ENCODE data around the gene ANO2. TPM values are rescaled to one million over a fixed set of nuclear protein-coding genes. Genes with fewer than 3 reads are reported as not detected.
A peak's percentile ranks its signal among the peaks of the same experiment; 100 is the strongest.

Gene ANO2
- total RNA-seq, 1 experiment from 2014 or later, result 2.3 TPM

DNA sequence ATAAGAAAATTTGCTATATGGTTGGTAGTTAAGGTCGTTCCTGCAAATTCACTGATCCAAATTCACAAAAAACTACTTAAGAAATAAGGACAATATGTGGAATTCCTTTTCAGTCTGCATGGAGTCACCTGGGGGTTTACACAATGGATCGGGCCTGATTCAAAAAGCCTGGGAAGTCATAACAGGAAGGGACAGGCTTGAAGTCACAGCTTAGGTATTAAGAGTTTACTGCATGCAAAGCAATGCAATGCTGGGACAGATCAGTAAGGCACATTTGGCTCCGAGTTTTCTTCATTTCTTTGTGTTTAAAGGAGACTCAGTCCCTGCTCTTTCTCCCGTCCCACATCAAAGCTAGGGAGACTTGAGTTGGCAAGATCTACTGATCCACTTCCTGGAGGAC is 359.9 kb downstream of the ANO2 start:
- no peaks in the 10 kb centered on the region for H3K27me3 ChIP-seq
- H3K27ac ChIP-seq, result no peak overlapping the region
- H3K9me3 ChIP-seq (replicated peaks), result no peaks in the 10 kb centered on the region
- H3K36me3 ChIP-seq, result no peaks in the 10 kb centered on the region
- no peak for DNase-seq
- H3K4me1 ChIP-seq, result peaks cover 41% of the 10 kb centered on the region
- H3K4me3 ChIP-seq, result no peak overlapping the region

DNA sequence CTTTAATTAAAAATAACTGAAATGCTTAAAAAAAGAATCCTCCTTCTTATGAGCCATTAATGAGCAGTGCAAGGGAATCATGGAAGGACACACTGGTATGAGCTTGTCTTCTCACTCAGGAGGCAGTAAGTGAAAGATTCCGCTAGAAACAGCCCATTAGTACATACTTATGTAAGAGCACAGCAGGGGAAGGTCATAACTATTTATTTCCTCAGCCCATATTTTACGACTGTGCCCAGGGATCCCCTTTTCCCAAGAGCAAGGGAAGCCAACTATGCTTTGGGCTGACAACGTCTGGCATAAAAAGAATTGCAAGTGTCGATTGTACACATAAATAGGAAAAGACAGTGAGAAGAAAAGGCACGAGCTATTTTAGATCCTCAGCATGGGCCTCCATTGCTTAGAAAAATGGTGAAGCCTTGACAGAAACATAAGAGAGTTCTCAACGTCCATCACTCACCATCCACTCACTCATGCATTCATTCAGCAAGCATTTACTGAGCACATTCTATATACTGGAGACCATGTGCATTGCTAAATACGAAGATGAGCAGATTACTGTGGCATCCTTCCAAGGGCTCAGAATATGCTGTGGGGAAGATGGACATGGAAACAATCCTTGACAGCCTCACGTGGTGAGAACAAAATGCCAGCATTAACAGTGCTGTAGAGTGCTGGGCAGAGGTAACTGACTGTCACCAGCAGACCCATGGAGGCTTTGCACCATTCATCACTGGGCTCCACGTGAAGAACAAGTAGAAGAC is 360.5 kb downstream of the ANO2 start:
- Histone ChIP-seq H3K9me3 (replicated peaks) (no peaks in the 10 kb centered on the region), H3K36me3 (no peaks in the 10 kb centered on the region), H3K27ac (no peak overlapping the region), H3K4me3 (no peak overlapping the region), H3K4me1 (peaks cover 41% of the 10 kb centered on the region), H3K27me3 (no peaks in the 10 kb centered on the region)
- DNase-seq, result no peak

DNA sequence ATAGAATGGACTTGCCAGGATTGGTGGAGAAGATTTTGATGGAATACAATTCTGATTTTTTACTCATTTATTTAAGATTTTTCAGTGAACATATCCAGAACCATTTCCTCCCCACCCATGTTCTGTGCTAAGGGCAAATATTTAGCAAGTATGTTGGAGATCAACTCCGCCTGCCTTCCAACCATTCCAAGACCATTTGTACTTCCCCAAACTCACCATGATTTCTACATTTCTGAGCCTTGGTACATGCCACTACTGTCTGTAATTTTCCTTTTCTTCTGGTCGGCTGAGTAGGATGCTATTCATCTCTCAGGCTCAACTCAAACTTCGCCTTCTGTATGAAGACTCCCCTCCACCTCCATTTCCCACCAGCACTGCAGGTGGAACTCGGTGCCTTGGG is 362.5 kb downstream of the ANO2 start:
- Histone ChIP-seq H3K27me3 (no peaks in the 10 kb centered on the region), H3K9me3 (replicated peaks) (no peaks in the 10 kb centered on the region)
- no peak for DNase-seq

DNA sequence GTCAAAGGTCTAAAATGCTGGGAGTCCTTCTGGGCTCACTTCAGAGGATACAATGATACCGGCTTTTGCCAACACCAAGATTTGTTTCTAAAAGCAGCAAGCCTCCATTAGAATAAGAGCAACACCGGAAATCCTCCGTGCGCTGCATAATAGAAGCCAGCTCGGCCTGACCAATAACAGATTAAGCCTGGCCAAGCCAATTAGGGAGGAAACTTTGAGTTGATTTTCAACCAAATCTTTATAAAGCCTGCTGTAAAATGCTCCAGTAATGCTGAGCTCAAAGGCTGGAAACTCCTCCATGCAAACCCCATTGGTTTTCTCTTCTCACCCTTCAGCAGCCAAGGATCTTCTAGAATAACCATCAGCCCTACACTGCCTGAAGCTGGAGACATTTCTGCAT is 363.0 kb downstream of the ANO2 start:
- Histone ChIP-seq H3K4me3 (no peak overlapping the region), H3K9me3 (replicated peaks) (no peaks in the 10 kb centered on the region), H3K27me3 (no peaks in the 10 kb centered on the region), H3K36me3 (no peaks in the 10 kb centered on the region), H3K27ac (no peak overlapping the region), H3K4me1 (peaks cover 18% of the 10 kb centered on the region)
- no peak for DNase-seq

More for the DNA sequence above, 362.5 kb downstream of the ANO2 start:
- Histone ChIP-seq H3K27ac (no peak overlapping the region), H3K4me1 (peaks cover 24% of the 10 kb centered on the region), H3K4me3 (no peak overlapping the region), H3K36me3 (no peaks in the 10 kb centered on the region)

DNA sequence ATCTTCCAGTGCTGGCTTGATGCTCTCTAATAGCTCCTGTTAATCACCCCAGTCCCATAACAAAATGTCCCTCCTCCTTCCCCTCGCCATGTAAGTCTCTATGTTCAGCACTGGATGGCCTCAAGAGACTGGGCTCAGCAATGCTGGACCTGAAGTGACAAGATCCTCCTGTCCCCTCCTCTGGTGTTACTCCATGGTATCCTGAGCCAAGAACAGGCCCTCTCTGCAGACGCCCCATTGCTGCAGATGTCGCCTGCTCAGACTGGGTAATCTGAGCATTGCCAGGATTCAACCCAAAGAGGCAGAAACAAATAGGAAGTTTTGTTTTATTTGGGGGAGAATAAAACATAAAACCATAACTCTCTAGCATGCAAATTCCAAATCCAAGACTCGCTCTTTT is 363.4 kb downstream of the ANO2 start:
- H3K4me3 ChIP-seq, result no peak overlapping the region
- H3K4me1 ChIP-seq, result peaks cover 14% of the 10 kb centered on the region
- no peak for DNase-seq
- no peak overlapping the region for H3K27ac ChIP-seq
- no peaks in the 10 kb centered on the region for H3K27me3 ChIP-seq
- H3K9me3 ChIP-seq (replicated peaks), result no peaks in the 10 kb centered on the region
- H3K36me3 ChIP-seq, result no peaks in the 10 kb centered on the region

DNA sequence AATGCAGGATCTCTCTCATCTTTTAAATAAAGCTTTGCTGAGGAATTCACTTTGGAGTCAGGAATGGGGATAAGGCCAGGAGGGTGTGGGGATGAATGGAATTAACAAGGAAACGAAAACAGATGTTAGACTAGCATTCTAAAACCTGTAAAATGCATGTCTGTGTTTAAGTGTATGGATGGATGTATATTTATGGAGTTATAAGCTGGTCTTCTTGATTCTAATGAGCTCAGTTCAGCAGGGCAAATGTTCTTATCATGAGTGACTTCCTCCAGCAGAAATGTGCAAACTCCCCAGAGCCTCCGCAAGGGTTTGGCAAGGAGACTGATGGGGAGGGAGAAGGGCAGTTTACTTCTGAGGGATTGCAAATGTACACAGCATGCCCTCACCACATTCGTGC is 364.0 kb downstream of the ANO2 start:
- H3K9me3 ChIP-seq (replicated peaks), result no peaks in the 10 kb centered on the region
- H3K36me3 ChIP-seq, result no peaks in the 10 kb centered on the region
- no peaks in the 10 kb centered on the region for H3K27me3 ChIP-seq
- peaks cover 8% of the 10 kb centered on the region for H3K4me1 ChIP-seq
- H3K4me3 ChIP-seq, result no peak overlapping the region
- no peak overlapping the region for H3K27ac ChIP-seq
- no peak for DNase-seq

DNA sequence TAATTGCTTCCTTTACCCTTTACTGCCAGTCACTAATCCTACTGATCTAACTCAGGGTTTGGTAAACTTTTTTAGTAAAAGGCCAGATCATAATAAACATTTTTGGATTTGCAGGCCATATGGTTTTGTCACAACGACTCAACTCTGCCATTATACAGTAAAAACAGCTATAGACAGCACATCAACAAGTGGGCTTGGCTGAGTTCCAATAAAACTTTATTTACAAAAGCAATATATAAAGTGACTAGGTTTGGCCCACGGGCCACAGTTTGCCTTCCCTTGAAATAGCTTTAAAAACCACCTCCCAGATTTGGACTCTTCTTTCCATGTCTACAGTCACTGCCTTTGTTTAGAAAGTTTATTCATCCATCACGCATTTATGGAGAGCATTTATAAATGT is 366.3 kb downstream of the ANO2 start:
- no peaks in the 10 kb centered on the region for H3K9me3 ChIP-seq (replicated peaks)
- no peak for DNase-seq
- H3K36me3 ChIP-seq, result no peaks in the 10 kb centered on the region
- no peaks in the 10 kb centered on the region for H3K27me3 ChIP-seq
- H3K27ac ChIP-seq, result no peak overlapping the region
- H3K4me1 ChIP-seq, result peaks cover 2% of the 10 kb centered on the region; the same call in 1 of the 2 replicates
- H3K4me3 ChIP-seq, result no peak overlapping the region

DNA sequence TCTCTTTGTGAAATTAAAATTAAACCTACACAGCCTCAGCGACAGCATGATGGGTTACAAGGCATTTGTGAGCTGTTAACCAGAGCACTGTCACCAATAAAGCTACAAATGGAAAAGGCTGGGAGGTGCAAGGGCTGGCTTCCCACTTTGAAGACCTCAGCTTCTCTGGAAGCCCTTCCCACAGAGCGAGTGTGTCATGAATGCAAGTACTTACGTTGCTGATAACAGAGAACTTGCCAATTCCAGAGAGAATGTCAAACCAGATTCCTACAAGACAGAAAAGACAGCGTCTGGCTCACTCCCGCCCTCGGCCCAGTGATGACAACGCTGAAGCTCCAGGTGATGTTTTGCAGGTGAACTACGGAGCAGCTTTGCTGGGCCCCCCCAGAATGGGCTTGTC is 367.3 kb downstream of the ANO2 start:
- H3K9me3 ChIP-seq (replicated peaks), result no peaks in the 10 kb centered on the region
- no peaks in the 10 kb centered on the region for H3K27me3 ChIP-seq
- H3K36me3 ChIP-seq, result no peaks in the 10 kb centered on the region
- peaks cover 2% of the 10 kb centered on the region; the same call in 1 of the 2 replicates for H3K4me1 ChIP-seq
- no peak overlapping the region for H3K27ac ChIP-seq
- no peak overlapping the region for H3K4me3 ChIP-seq
- no peak for DNase-seq

DNA sequence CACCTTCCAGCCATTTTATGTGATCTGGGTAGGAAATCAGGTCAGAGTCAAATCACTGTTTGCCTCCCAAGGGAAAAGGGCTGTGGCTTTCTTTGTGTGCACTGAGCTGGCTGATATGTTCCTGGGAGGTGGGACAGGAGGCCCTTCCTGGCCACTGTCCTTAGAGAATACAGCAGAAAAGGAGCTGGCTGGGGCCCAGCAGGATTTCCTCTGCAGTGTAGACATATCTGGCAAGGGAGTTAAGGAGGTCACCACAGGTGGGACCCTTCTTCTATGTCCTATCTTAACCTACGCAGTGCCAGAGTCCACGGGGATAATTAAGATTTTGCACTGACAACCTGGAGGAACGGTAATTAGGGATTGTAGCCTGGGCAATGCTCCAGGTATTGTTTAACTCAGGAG is 367.8 kb downstream of the ANO2 start:
- H3K36me3 ChIP-seq, result no peaks in the 10 kb centered on the region
- no peaks in the 10 kb centered on the region for H3K9me3 ChIP-seq (replicated peaks)
- no peak for DNase-seq
- H3K4me1 ChIP-seq, result peaks cover 2% of the 10 kb centered on the region; the same call in 1 of the 2 replicates
- H3K27me3 ChIP-seq, result no peaks in the 10 kb centered on the region
- H3K27ac ChIP-seq, result no peak overlapping the region
- no peak overlapping the region for H3K4me3 ChIP-seq

DNA sequence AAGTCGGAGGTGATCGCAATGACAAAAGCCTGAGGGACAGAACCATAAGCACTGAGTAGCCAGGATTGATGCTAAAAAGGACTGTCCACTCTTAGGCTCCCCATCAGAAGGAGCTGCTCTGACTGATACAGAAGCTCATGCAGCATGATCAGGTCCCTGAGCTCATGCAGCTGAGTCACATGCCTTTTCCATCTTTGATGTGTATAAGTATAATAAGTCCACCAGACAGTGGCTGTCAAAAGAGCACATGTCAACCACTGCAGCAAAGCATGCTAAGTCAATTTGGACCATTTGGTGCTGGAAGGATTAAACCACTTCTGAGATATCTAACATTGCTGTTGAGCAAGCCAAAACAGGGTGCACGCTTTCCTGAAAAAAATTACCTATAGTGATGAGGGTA is 369.1 kb downstream of the ANO2 start:
- Histone ChIP-seq H3K27me3 (no peaks in the 10 kb centered on the region), H3K4me3 (no peak overlapping the region), H3K27ac (no peak overlapping the region), H3K4me1 (peaks cover 2% of the 10 kb centered on the region; the same call in 1 of the 2 replicates), H3K36me3 (no peaks in the 10 kb centered on the region), H3K9me3 (replicated peaks) (no peaks in the 10 kb centered on the region)
- no peak for DNase-seq

DNA sequence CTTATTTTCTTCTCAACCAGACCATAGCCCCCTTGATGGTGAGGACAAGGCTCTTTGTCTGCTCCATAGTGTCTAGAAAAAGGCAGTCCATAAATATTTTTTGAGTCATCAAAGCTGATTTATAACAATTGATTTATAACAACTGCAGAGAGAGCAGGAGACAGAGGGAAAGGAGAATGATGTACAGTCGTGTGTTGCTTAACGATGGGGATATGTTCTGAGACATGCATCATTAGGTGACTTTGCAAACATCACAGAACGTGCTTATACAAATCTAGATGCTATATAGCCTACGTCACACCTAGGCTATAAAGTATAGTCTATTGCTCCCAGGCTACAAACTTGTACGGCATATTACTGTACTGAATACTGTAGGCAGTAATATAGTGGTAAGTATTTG is 369.8 kb downstream of the ANO2 start:
- no peaks in the 10 kb centered on the region for H3K36me3 ChIP-seq
- DNase-seq, result no peak
- H3K4me1 ChIP-seq, result peaks cover 8% of the 10 kb centered on the region
- no peaks in the 10 kb centered on the region for H3K9me3 ChIP-seq (replicated peaks)
- no peaks in the 10 kb centered on the region for H3K27me3 ChIP-seq
- H3K27ac ChIP-seq, result no peak overlapping the region
- H3K4me3 ChIP-seq, result no peak overlapping the region

DNA sequence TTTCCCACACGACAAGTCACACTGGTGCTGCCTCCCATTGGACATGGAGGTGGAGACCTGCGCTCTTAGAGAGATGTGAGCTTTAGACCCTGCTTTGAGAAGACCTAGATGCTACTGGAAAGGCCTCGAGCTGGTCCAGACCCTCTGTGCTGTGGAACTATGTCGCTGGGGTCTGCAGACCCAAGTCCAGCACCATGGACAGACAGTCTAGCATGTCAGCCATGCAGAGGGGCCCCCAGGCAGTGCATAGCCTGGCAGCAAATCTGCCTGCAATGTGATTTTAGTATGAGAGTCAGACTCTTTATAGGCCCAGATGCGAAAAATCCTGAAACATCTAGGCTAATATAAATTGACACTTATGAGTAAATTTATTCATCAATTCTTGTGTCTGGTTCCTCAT is 371.7 kb downstream of the ANO2 start:
- H3K27me3 ChIP-seq, result no peaks in the 10 kb centered on the region

DNA sequence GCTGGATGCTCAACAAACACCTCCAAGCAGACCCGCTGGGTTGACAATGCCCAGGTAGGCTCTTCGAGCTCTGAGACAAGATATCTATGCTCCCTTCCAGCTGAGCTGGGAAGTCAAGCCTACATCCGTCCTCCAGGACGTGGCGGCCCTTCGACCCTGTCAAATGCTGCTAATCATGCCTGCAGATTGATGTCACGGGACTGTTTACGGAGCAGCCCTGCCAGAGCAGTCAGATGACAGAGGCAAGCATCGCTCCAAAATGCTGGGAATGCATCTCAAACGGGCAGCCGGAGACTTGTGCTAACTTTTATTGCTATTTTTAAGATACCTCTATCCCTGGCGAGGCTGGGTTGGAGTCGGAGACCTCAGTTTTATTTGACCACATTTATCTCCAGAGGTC is 373.9 kb downstream of the ANO2 start:
- no peaks in the 10 kb centered on the region for H3K27me3 ChIP-seq
- no peaks in the 10 kb centered on the region for H3K9me3 ChIP-seq (replicated peaks)
- H3K4me1 ChIP-seq, result peaks cover 32% of the 10 kb centered on the region
- DNase-seq, result no peak
- H3K4me3 ChIP-seq, result no peak overlapping the region
- no peaks in the 10 kb centered on the region for H3K36me3 ChIP-seq
- H3K27ac ChIP-seq, result no peak overlapping the region

More for the DNA sequence above, 371.7 kb downstream of the ANO2 start:
- no peak overlapping the region for H3K27ac ChIP-seq
- H3K9me3 ChIP-seq (replicated peaks), result no peaks in the 10 kb centered on the region
- peaks cover 22% of the 10 kb centered on the region for H3K4me1 ChIP-seq
- H3K36me3 ChIP-seq, result no peaks in the 10 kb centered on the region
- H3K4me3 ChIP-seq, result no peak overlapping the region
- DNase-seq, result no peak

DNA sequence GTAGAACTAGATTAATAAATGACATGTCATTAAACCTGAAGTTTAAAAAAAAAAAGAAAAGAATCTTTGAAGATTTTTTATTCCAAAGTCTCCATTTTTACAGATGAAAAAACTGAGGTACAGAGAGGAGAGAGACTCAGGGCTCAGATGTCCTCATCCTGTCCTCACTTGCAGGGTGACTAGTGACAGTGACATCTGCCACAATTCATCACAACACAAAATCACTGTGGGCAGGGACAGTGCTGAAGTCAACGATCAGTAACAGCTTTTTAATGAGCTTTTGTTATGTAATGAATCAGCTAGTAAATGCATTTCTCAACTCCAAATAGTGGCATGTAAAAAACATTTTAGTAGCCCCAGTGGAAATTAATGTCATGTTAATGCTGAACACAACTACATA is 374.6 kb downstream of the ANO2 start:
- Histone ChIP-seq H3K4me1 (peaks cover 36% of the 10 kb centered on the region), H3K4me3 (no peak overlapping the region), H3K27ac (no peak overlapping the region), H3K36me3 (no peaks in the 10 kb centered on the region), H3K9me3 (replicated peaks) (no peaks in the 10 kb centered on the region), H3K27me3 (no peaks in the 10 kb centered on the region)
- DNase-seq, result peak in 1 of 2 experiments; percentile 69

DNA sequence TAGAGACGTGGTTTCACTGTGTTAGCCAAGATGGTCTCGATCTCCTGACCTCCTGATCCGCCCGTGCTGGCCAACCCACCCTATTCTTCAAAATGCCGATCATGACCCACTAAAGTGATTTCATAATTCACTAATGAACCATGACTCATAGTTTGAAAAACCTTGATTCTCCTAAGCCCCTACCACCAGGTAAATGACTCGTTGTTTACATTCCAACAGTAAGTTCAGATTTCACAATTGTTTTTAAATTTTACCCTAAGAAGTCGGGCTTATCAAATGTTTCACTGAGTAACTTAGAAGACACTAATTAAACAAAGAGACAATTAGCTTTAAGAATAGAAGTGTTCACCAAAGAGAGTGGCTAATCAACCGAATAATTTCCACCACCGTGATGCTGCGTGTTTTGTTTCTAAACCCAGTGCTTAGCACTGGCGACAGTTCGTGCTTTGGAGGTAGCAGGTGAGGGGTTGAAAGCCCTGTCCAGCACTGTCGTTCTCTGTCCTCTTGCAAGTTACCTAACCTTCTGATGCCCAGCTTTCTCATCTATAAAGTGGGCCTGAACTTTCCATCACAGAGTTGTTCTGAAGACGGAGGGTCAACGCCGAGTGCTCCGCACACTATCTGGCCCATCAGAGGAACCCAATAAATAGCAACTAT is 376.6 kb downstream of the ANO2 start:
- H3K27me3 ChIP-seq, result no peaks in the 10 kb centered on the region
- H3K4me1 ChIP-seq, result peaks cover 36% of the 10 kb centered on the region
- H3K27ac ChIP-seq, result peak overlapping the region; percentile 91
- H3K36me3 ChIP-seq, result no peaks in the 10 kb centered on the region
- H3K4me3 ChIP-seq, result peak overlapping the region; percentile 36
- peak in 1 of 2 experiments; percentile 31 for DNase-seq
- H3K9me3 ChIP-seq (replicated peaks), result no peaks in the 10 kb centered on the region

All from SJCRH30 (cell line).